Measurements from ENCODE around the gene GAPDHS. TPM values are rescaled to one million over a fixed set of nuclear protein-coding genes. Genes with fewer than 3 reads are reported as not detected.

GAPDHS gene
- total and polyA plus RNA-seq, 2 of the 4 experiments (the other 2 are of a cell fraction), result not detected

- H4K91ac ChIP-seq (ENCODE audit: insufficient read depth, low read depth, low read length), result no peak overlapping the region
- H3K14ac ChIP-seq (replicated peaks; ENCODE audit: low read depth, low read length), result no peak overlapping the region
- H3K4me3 ChIP-seq (ENCODE audit: insufficient read depth, low read depth, low read length), result no peak overlapping the region
- peaks cover 2% of the 10 kb centered on the region; the same call in 1 of the 2 replicates for H3K9me1 ChIP-seq (ENCODE audit: insufficient read depth, low read length)
- H3K36me3 ChIP-seq (ENCODE audit: control insufficient read depth, insufficient read depth, low read length), result peaks cover 2% of the 10 kb centered on the region; the same call in 1 of the 2 replicates
- H2AK9ac ChIP-seq (replicated peaks; ENCODE audit: low read depth, low read length, poor library complexity), result no peak overlapping the region
- no peak overlapping the region for H3K9ac ChIP-seq (ENCODE audit: low read depth, low read length)
- peaks cover under 1% of the 10 kb centered on the region; the same call in 1 of the 2 replicates for H3K4me1 ChIP-seq (ENCODE audit: control insufficient read depth, insufficient read depth, low read length)
- H4K5ac ChIP-seq (ENCODE audit: low read depth, low read length), result no peak overlapping the region
- H2AK5ac ChIP-seq (ENCODE audit: low read depth, low read length), result no peak overlapping the region
- no peak for TF ChIP-seq MXI1 (IDR thresholded peaks at IDR 0.05; ENCODE audit: borderline replicate concordance, low read depth, low read length)
- no peak for TF ChIP-seq CTCF (conservative IDR thresholded peaks at IDR 0.05; ENCODE audit: low read depth, low read length)
- no peak for TF ChIP-seq RFX5 (IDR thresholded peaks at IDR 0.05; ENCODE audit: low read depth, low read length)
- TF ChIP-seq SMC3 (IDR thresholded peaks at IDR 0.05; ENCODE audit: low read depth, low read length), result no peak
- no peak for TF ChIP-seq BHLHE40 (IDR thresholded peaks at IDR 0.05; ENCODE audit: low read depth, low read length)
- TF ChIP-seq NFE2L2 (IDR thresholded peaks at IDR 0.05; ENCODE audit: low read depth, low read length), result no peak
- no peak for TF ChIP-seq USF2 (IDR thresholded peaks at IDR 0.05; ENCODE audit: low read depth, low read length)
- TF ChIP-seq CHD1 (IDR thresholded peaks at IDR 0.05; ENCODE audit: low read depth, low read length), result no peak
- TF ChIP-seq POLR2A (IDR thresholded peaks at IDR 0.05; ENCODE audit: low read depth, low read length), result no peak
- TF ChIP-seq RCOR1 (IDR thresholded peaks at IDR 0.05; ENCODE audit: insufficient replicate concordance, low read length), result no peak
- TF ChIP-seq ELK1 (IDR thresholded peaks at IDR 0.05; ENCODE audit: borderline replicate concordance, low read depth, low read length), result no peak
- TF ChIP-seq MAZ (IDR thresholded peaks at IDR 0.05; ENCODE audit: borderline replicate concordance, low read depth, low read length), result no peak
- no peak for TF ChIP-seq MAFK (IDR thresholded peaks at IDR 0.05; ENCODE audit: low read depth, low read length)
- no peak for TF ChIP-seq CEBPB (IDR thresholded peaks at IDR 0.05; ENCODE audit: low read depth, low read length)
- no peak for TF ChIP-seq RAD21 (IDR thresholded peaks at IDR 0.05; ENCODE audit: low read length)
- H3K18ac ChIP-seq (ENCODE audit: low read depth, low read length), result no peak overlapping the region
- dilution Hi-C loops (cut with HindIII; ENCODE audit: low sequenced_read_pairs, unreplicated experiment), result no loop called here
- no peak overlapping the region for H2BK120ac ChIP-seq (ENCODE audit: low read depth, low read length)
- BruUV-seq (replicated peaks), result no TSS peak
- POLR2A ChIA-PET (ENCODE audit: unreplicated experiment), result no interaction called here
- H2BK15ac ChIP-seq (ENCODE audit: low read depth, low read length), result no peak overlapping the region
- H3K56ac ChIP-seq (ENCODE audit: extremely low read depth, insufficient read depth, low read length), result no peak overlapping the region
- H3K27ac ChIP-seq (ENCODE audit: insufficient read depth, low read length), result no peak overlapping the region
- intact Hi-C loops (cut with micrococcal nuclease), result no loop called here
- H3K27me3 ChIP-seq (ENCODE audit: control insufficient read depth, insufficient read depth, low read length), result no peaks in the 10 kb centered on the region
- no peak overlapping the region for H3K23ac ChIP-seq (ENCODE audit: low read depth, low read length)
- H3K9me3 ChIP-seq (ENCODE audit: control insufficient read depth, insufficient read depth, low read length), result no peaks in the 10 kb centered on the region
- ATAC-seq (ENCODE audit: low read depth), result no peak
- H4K8ac ChIP-seq (ENCODE audit: low read depth in 2 of 2, low read length in 2 of 2), result no peak overlapping the region
- DNase-seq, result no peak
- no peak overlapping the region for H2AFZ ChIP-seq (replicated peaks; ENCODE audit: low read length, poor library complexity)
- no peaks in the 10 kb centered on the region for H4K20me1 ChIP-seq (ENCODE audit: insufficient read depth, low read length)
- H2BK20ac ChIP-seq (ENCODE audit: low read depth, low read length), result no peak overlapping the region
- in situ Hi-C loops (cut with MboI; ENCODE audit: low sequenced_read_pairs), result no loop called here
- no peak overlapping the region for H3K4ac ChIP-seq (ENCODE audit: low read depth, low read length)
- no CpG with 5 or more reads among the region's 6 CpGs for WGBS, 2 experiments (ENCODE audit: extremely low coverage in 2 of 2, insufficient read length in 1 of 2)
- peaks cover 6 to 16% of the 10 kb centered on the region in 2 experiments for H3K79me1 ChIP-seq (ENCODE audit: low read depth in 1 of 2, low read length in 2 of 2)
- CTCF ChIA-PET, result no interaction called here
- no peak overlapping the region for H2BK5ac ChIP-seq (ENCODE audit: low read depth, low read length, poor library complexity, severe bottlenecking)
- no peak overlapping the region for H3K4me2 ChIP-seq (ENCODE audit: low read depth, low read length)
These were observed 6.1 kb downstream of the GAPDHS start for GRCh38 chr19:35539314-35539713.
